ENCODE results near the gene RUVBL2.
A peak's percentile ranks its signal among the peaks of the same experiment; 100 is the strongest.

Gene RUVBL2

DNA sequence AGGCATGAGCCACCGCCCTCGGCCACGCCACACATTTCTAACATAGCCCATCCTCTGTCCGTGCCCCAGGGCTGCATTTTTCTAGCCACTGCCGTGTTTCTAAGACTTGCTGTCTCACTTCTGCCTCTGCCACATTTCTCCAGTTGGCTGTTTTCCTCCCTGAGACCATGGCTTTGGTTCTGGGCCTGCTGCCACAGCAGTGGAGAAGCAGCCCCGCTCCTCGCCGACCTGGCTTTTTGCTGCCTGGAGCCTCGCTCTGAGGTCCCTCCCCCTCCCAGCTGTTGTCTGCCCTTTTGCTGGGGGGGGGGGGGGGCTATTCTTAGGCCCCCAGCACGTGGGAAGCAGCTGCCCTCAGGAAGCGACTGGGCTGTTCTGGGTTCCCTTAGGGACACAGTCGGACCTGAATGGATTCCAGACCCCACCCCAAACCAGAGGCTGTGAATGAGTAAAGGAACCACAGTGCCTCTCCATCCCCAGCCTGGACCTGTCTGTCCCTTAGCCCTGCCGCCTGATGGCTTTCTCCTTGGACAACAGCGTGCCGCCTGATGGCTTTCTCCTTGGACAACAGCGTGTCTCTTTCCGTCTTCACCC, 3.9 kb upstream of the RUVBL2 start:
- no peak for DNase-seq

GRCh38 chr19:48990400-48990799, 3.3 kb upstream of the RUVBL2 start:
- DNase-seq = no peak

DNA sequence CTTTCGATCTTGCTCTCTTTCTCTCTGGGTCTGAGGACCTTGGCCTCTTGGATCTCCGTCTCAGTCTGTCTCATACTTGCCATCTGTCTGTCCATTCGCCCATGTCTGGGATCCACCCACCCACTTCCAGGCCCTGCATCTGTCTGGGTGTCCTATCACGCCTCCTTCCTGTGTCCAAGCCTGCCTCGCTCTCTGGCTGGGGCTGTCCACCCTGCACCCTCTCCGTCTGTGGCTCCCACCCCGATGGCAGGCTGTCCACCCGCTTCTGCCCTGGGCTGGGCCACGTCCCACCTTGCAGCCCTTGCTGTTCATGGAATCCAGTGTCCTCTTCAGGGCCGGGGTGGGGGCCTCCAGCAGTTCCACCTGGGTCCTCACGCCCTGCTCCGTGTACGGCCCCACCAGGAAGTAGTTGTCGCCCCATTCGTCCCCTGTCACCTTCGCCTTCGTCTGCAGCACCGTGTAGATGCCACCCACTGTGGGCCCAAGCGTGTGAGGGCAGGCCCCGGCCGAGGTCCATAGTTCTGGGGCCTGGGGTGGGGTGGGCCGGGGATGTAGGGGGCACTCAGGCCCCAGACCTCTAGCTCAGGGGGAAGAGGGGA, 2.6 kb upstream of the RUVBL2 start:
- DNase-seq = no peak

GRCh38 chr19:48991873-48992580, 1.7 kb upstream of the RUVBL2 start:
- DNase-seq = peak; percentile 80

GRCh38 chr19:48992581-48993174, 1.0 kb upstream of the RUVBL2 start:
- DNase-seq = no peak

GRCh38 chr19:48994035-48994386, 324 bp downstream of the RUVBL2 start:
- DNase-seq = no peak

- peak; percentile 60 for DNase-seq
These were observed 4.3 kb downstream of the RUVBL2 start for GRCh38 chr19:48997972-48998371.

DNA sequence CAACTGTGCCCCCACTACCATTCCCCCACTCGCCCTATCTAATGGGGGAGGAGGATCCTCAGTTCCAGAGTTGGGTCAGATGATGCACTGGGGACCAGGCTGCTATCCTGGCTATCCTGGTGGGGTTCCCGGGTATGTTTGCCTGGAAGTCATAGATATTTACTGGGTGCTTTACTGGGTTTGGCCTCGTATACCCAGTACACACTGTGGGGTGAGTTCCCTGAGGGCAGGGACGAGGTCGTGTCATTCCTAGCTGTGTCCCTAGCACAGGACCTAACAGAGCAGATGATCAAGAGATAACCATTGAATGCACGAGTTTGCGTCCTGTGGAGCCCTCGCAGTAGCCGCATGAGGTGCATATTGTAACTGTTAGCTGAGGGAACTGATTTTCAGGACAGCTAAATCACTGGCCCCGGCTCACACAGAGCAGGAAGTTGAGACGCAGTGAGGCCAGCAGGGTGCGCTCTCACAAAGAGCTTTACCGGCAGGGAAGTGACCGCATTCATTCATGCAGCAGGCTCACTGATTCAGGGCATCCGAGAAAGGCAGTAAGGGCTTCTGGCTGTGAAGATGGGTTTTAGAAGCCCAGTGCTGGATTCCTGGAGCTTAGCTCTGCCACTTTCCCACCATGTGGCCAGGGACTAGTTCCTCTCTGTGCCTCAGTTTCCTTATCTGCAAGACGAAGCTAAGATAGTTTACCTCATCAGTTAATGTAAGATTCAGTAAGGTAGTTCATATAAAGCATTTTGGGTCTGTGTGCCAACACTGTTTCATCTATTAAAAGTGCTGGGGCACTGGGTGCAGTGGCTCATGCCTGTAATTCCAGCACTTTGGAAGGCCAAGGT, 6.0 kb downstream of the RUVBL2 start:
- DNase-seq = peak; percentile 67

DNA sequence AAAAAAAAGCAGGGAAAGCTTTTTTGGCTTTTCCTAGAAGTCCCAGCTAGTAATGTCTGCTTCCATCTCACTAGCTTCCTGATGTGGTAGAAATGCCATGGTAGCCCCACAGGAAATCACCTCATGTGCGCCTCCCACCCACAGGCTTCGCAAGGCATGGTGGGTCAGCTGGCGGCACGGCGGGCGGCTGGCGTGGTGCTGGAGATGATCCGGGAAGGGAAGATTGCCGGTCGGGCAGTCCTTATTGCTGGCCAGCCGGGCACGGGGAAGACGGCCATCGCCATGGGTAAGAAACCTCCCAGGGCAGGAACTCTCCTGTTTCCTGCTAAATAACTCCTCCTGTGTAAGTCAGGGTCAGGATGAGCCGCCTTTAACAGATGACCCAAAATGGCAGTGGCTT, 10.4 kb downstream of the RUVBL2 start:
- no peak for DNase-seq

DNA sequence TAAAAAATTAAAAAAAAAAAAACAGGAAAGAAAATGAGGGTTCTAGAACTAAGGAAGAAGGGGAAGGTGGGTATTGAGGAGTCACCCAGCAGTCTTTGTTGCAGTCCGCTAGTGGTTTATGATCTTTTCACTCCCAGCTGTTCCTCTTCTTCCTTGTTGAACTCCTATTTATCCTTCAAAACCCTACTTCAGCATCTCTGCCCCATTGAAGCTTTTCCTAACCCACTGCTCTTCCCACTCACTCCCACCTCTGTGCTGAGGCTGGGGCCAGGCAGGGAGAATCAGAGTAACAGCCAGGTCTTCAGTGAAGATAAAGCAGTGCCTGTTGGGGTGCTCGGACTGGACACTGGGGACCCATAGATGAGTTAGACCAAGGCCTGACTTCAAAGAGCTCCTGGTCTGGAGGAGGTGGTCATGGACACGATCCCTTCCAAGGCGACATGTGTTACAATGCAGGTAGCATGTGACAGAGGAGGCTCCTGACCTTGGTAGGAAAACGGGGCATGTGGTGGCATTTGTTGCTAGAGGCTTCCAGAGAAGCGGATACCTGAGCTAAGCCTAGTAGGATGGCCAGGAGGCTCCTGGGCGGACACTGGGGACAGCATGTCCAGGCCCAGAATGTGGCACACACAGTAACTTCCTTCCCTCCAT, 11.4 kb downstream of the RUVBL2 start:
- no peak for DNase-seq

DNA sequence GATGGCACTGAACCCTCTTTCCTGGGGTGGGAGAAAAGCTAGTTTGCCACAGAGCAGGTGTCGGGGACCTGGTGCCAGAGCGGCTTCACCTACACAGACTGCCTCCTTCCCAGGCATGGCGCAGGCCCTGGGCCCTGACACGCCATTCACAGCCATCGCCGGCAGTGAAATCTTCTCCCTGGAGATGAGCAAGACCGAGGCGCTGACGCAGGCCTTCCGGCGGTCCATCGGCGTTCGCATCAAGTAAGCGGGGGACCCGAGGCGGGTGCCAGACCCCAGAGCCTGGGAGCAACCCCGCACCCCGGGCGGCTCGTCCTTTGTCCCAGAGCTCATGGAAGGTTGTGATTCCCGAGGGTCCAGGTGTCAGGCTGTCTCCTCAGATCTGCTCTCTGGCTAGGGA, 13.2 kb downstream of the RUVBL2 start:
- no peak for DNase-seq

- DNase-seq = no peak
These were observed 16.1 kb downstream of the RUVBL2 start for GRCh38 chr19:49009828-49010227.

GRCh38 chr19:49010453-49010852, 16.8 kb downstream of the RUVBL2 start:
- DNase-seq = no peak

DNA sequence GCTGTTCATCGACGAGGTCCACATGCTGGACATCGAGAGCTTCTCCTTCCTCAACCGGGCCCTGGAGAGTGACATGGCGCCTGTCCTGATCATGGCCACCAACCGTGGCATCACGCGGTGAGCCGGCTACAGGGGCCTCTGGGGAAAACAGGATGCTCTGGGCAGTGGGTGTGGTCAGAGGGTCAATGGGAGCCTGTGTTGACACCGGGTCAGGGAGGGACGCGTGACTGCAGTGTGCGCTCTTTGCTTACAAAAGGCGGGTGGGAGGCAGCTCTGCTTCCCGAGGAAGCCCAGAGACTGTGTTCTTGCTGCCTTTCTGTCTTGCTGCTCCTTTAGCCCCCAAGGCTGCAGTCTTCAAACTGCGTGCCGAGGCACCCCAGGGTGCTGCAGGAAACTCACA, 17.5 kb downstream of the RUVBL2 start:
- DNase-seq = no peak

GRCh38 chr19:49014123-49014869, 20.6 kb downstream of the RUVBL2 start:
- DNase-seq = no peak

DNA sequence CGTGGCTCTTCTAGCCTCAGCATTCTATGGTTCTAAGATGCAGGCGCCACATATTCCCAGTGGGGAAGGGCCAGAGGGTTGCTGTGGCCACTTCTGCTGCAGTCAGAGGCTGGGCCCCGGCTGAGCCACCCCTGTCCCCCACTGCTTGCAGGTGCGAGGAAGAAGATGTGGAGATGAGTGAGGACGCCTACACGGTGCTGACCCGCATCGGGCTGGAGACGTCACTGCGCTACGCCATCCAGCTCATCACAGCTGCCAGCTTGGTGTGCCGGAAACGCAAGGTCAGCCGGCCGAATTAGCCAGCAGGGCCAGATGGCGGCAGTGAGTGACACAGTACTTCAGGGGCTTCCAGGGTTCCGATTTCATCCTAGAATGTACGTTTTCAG, 21.2 kb downstream of the RUVBL2 start:
- no peak for DNase-seq

DNA sequence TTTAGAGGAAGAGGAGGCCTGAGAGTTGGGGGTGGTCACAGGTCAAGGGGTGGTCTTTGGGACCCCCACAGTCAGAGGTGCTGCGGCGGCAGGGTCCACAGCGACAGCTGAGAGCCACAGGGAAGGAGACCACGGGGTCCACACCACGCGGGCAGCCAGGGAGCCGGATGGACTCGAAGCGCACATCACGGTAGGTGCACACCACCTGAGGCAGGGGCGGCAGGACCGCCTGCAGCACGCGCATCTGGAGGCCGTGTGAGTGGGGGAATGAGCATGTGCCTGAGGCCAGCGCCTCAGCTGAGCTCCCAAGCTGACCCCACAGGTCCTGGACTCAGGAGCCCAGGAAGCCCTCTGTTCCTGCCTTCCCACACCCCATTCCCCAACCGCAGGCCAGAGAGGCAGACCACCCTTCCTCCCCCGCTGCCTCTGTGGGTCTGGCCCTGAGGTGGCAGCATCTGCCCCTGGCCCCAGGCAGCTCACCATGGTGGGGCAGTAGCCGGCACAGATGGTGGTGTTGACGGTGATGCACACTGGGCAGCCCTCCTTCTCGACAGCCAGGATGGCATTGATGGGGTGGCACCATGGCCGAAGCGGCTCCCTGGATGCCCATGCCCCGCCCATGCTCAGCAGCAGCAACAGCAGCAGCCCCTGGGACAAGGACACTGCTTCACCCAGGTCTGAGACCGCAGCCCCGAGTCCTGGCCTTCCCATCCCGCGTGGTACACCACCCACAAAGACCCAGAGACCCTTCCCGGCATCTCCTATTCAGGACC, 22.6 kb downstream of the RUVBL2 start:
- DNase-seq = no peak

DNA sequence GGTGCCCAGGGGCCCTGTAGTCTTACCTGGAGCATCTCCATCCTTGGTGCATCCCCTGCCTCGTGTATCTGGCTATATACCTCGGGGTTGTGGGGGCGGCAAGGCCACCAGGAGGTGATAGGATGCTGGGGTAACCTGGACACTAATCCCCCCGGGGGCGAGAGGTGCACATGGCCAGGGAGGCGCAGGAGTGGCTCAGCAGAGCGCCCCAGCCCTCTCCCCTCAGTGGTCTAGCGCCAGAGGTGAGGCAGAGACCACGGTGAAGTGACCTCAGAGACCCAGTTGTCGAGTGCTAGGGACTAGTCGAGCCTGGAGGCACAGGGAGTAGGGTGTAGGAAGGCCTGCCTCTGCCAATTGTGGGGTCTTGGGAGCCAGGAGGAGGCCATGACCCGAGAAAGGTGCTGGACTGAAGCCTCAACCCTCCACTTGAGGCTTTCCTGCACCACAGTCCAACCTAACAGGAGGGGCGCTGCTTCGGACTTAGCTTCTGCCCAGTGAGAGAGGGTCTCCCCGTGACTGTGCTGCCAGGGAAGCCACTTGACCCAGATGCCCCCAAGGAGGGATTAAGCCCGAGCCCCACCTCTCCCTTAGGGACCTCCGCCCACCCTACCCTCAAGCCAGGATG, 23.5 kb downstream of the RUVBL2 start, which contains the start of gene LHB:
TSS of gene LHB (minus strand) at position 51 of the 625 bp plus-strand sequence. CDS start at position 41, 10 bp downstream.
- DNase-seq = no peak

GRCh38 chr19:49017666-49018351, 24.1 kb downstream of the RUVBL2 start:
- DNase-seq = peak; percentile 78

Data from fibroblast of skin of right biceps (primary cell).